NOMO-1 (cell line): Measurements from ENCODE around the gene NAALADL2.
A peak's percentile ranks its signal among the peaks of the same experiment; 100 is the strongest.

Source experiments
- DNase-seq, 2 experiments: peaks; one replicate each; lab custom pipeline; 2025; ENCODE audit not compliant: unreplicated experiment in 2 of 2; lab: John Stamatoyannopoulos, UW

Gene NAALADL2

DNA sequence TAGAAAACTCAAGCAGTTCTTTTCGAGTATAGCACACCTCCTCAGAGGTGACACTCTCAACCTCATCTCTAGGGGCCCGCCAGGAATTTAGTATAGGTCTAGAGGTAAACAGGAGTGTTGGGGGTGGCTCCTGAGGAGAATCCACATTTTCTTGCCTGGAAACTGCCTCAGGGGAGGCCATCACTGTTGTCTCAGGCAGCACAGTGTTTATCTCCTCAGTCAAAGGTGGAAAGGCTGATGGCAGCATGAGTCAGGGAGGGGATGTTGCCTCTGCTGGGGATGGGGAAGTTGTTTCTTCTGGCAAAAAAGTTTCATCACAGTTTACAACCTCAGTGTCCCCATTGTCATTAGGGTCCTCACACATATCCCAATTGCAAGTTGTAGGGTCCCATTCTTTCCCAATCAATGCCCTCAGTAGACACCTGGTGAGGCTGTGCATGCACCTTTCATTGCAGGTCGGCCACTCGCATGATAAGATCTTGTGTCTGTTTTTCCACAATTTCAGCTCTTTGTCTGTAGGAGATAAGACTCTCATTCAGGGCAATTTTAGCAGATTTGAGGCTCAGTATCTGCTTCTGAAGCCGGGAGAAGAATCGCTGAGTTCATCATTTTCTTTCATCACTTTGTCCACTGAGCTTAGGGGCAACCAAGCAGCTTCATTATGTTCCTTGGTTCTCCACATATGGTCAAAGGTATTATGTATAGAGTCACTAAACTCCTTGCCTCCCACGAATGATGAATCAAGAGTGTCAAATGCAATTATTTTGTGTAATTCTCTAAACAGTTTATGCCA is 25.8 kb downstream of the NAALADL2 start:
- no peak for DNase-seq

DNA sequence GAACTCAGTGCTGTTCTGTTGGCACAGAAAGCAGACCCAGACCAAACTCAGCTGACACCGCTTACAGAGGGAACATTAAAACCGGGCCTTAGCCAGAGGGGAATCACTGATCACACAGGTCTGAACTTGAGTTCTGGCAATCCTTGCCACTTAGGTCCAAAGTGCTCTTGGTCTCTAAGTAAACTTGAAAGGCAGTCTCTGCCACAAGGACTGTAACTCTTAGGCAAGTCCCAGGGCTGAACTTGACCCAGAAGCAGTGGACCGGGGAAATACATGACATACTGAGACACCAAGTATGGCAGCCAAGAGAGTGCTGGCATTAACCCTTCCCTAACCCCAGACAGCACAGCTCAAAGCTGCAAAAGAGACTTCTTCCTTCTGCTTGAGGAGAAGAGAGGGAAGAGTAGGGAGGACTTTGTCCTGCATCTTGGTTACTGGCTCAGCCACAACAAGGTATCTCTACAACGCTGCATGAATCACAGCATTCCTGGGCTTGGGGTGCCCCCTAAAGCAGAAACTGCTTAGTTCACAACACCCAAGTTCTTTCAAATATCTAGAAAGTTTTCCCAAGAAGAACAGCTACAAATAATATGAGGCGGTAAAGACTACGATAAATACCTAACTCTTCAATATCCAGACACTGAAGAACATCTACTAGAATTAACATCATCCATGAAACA is 32.5 kb downstream of the NAALADL2 start:
- DNase-seq: no peak

DNA sequence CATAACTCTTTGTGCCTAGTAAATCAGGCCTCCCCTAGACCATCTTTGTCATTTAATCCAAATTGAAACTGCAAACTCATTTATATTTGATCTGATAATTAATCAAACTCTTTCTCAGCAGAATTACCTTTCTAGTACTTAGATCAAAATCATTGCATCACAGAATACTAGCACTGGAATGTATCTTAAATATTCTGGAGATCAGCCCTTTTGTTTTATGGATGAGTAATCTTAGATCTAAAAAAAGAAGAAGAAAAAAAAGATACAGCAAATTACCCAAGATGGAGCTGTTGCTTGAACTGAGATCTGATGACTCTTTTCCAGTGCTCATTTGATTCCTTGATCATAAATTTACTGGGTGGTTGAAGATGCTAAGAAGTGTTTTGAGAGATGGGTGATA is 47.9 kb downstream of the NAALADL2 start:
- DNase-seq: no peak

DNA sequence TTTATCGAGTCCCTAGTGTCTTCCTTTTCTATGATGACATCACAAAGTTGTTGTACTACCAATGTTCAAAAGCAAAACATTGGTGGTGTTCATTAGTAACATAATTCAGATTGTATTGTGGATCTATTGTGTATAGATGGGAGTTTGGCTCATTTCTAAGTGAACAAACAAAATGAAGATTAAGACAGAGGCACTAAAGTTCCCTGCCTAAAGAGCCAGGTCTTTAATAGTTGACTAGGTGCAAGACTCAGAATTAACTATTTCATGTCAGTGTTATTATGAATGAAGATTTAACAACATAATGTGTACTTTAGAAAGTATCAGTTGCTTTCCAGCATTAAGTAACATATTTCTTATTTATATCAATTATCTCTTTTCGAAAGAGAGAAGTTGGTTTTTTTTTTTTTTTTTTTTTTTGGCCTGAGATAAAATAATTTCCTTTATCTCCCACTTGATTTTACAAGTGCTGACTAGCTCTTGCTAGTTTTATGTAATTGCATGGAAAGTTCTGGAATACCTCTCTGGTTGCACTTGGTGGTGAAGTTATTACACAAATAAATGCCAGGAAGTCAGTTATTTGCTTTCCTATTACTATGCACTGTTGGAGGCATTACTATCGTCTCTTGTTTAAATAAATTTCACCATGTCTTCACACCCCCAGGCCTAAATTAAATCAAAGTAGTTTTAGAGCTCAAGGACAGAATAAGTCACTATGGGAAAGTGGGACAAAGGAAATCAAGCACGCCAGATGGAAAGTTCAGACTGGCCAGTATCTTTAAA is 48.7 kb downstream of the NAALADL2 start:
- DNase-seq: no peak

DNA sequence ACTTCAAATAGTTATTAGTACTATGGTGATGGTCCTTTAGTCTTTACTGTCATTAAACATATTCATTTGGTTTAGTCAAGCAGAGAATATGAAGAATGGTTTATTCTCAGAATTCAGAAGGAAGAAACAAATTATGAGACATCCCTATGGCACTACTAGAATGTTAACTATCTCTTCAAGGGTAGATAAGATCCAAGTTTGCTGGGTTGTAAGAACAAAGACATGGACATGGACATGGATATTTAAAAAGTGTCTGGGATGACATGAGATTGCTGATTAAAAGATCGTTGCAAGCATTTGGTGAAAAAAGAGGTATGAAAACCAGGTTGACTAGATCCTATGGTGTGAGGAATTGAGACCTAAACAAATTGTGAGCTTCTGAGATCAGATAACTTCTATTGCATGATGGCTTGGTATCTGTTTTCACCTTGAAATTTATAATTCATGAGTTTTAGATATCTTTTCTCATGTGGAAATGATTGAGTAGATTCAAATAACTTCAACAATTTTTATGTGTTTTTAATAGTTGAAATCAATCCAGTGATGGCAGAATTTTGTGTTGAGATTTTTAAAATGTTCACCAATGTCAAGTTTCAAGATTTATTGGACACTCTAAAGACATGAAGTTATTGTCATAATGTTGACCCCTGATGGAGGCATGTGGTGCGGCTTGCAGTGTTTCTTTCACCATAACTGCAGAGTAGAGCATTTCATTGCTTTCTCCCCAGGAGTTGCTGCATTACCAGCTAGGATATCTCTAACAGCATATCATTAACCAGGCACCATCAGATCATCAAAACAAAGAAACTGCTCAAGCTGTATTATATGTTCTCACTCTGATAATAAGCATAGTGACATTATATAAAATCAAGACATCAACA is 72.6 kb downstream of the NAALADL2 start:
- DNase-seq: no peak

DNA sequence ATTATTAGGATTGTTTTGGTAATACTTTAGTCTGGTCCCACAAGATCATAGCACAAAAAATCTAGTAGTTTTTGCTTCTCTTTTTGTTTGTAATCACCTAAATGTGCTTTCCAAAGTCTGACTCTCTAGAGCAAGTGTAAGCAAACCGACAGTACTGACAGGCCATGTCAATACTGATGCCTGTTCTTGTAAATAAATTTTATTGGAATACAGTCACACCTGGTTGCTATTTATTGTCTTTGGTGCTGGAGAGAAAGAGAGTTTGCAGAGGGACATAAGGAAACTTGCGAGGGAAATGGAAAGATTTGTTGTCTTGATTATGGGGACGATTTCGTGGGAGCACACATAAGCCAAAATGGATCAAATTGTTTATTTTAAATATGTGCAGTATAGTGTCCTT is 77.5 kb downstream of the NAALADL2 start:
- no peak for DNase-seq

DNA sequence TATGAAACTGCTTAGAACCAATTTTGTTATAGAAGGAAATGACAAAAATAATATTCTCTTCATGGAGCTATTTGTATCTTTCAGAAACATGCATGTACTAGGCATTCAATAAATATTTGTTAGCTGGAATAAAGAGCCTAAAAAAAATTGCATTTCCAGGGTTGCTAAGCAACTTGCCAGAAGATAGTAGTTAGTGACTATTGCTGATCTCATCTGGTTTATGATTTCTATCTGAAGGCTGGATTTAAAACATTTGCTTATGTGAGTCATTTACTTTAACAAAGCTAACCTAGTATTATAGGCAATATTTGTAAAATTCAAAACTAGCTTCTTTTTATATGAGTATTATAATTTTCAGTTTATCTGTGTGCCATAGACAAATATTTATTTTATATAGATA is 78.3 kb downstream of the NAALADL2 start:
- no peak for DNase-seq

DNA sequence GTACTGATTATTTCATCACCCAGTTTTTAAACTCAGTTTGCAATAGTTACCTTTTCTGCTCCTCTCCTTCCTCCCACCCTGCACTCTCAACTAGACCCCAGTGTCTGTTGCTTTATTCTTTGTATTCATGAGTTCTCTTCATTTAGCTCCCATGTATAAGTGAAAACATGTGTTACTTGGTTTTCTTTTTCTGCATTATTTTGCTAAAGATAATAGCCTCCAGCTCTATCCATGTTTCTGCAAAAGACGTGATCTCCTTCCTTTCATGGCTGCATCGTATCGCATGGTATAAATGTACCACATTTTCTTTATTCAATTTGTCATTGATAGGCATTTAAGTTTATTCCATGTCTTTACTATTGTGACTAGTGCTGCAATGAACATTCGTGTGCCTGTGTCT is 79.0 kb downstream of the NAALADL2 start:
- DNase-seq: no peak

DNA sequence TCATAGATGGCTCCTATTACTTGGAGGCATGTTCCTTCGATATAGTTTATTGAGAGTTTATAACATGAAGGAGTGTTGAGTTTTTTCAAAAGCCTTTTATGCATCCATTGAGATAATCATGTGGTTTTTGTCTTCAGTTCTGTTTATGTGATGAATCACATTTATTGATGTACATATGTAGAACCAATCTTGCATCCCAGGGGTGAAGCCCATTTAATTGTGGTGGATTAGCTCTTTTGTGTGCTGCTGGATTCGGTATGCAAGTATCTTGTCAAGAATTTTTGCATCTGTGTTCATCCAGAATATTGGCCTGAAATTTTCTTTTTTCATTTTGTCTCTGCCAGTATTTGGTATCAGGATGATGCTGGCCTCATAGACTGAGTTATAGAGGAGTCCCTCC is 81.0 kb downstream of the NAALADL2 start:
- no peak for DNase-seq

DNA sequence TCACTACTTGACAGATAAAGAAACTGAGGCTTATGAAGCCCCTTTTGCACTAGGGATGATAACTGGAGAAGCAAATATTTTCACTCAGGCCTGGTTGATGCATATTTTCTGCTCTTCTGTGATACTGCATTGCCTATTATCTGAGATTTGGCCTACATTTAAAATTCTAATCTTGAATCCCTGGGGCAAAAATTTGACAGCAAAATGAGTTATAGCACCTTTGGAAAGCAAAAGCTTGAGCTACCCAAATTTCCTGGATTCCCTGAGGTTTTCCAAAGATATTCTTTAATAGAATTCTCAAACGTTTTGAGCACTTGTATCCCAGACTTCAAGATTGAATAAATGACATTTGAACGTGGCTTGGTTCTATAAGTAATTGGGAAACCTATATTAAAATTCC is 86.1 kb downstream of the NAALADL2 start:
- DNase-seq: no peak

DNA sequence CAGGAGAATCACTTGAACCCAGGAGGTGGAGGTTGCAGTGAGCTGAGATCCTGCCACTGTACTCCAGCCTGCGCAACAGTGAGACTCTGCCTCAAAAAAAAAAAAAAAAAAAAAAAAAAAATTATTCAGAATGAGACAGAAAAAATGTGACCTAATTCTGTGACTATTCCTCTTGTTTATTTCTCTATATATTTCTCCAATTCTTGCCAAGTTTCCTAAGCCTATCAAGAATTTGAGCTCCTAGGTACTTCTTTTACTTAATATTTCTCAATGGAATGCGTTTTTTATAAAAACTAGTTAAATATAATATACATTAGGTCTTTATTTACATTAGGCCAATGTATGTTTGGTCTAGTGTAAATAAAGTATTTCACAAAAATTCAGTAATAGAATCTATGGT is 86.8 kb downstream of the NAALADL2 start:
- DNase-seq: no peak

DNA sequence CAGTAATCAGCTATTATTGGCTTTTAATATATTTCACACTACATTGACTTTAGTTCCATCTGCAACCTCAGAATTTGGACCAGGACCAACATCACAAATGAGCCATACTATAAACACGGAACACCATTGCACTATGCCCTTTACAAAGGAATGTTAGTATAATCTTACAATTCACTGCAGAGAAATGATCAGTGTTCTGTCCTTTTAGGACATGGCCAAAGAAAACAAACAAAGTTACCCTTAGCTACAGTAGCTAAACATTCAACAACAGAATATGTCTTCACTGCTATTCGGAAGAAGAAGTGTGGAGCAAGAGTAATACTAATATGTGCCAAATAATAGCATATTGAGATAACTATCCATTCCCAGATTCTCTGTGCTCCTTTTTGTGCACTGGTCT is 90.4 kb downstream of the NAALADL2 start:
- no peak for DNase-seq

DNA sequence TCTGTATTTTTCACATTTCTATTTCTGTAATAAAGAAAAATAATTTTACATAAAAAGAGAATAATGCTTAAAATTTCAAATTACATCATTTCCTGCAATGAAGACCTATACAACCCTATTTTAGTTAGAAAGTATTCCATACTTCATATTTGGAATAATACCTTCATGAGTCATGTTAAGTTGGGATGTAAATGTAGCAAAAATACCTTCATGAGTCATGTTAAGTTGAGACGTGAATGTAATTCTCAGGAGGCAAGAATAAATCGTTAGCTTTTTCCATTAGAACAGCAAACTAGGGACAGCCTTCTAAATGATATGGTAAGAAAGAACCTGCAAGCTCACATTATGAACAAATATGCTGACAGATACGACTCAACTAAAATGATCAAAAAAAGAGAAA is 91.9 kb downstream of the NAALADL2 start:
- DNase-seq: no peak

DNA sequence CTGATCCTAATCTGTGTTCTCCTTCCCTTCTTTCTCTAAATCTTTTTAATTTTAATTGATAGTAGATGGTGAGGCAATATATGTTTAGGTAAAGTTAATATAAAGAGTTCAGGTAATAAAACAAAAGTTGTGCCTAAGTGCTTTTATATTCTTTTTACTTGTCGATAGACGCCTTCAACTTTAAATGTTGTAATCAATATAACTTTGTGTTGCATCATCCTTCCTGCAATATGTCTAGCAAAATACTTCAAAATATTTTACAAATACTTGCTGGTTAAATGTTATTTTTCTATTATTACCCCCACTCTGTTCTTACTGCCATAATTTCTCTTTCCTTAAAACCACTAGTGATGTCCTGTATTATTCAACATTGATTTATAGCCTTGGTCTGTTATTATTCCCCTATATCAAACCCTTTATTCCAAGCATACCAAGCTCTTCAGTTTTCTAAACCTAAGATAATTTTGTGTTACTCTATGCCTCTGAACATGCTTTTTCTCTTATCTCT is 92.4 kb downstream of the NAALADL2 start:
- DNase-seq: no peak

DNA sequence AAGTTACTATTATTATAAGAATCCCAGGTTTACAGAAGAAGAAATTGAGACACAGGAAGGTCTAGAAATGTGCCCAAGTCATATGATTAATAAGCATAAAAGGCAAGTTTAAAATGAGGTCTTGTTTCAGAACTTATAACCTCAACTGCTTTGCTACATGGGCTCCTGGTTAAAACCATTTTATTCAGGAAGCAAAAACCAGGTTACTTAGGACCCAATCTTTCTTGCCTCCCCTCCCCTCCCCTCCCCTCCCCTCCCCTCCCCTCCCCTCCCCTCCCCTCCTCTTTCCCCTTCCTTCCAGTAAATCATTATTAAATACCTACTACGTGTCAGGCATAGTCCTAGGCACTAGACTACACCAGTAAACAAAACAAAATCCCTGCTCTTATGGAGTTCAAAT is 93.9 kb downstream of the NAALADL2 start:
- DNase-seq: no peak

DNA sequence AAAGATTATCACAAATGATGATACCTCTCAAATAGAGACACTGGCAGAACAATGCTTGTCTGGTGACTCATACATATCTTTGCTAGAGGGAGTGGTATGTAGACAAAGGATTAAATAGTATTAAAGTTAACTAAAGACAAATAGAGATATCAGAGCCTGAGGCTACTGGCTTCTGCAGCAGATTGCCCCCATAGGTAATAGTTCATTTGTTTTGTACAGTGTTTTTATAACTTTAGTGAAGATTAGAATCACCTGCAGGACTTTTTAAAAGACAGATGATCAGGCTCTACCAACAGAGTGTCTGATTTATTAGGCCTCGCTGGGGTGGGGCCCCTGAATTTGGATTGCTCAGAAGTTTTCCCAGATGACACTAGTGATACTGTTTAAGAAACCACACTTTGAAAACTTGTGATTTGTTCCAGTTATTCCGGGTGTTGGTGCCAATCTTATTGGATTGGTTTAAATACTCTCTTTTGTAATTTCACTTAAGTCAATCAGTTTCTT is 96.4 kb downstream of the NAALADL2 start:
- DNase-seq: no peak

DNA sequence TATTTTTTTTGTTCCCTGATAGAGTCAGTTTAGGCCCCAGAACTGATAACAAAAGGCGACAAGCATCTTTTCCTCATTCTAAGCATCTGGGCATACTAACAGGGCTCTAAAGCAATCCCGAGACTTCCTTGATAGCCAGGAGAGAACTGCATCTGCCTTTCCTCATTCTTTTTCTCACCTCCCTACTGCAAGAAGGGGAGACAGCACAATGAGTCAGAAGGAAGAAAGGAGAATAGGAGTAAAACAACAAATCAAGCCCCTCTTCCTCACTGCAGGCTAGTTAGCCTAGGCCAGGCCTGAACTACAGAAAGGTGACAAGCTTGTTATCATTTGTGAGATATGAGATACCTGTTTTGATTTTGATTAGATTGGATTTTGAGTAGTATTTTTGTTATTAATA is 97.9 kb downstream of the NAALADL2 start:
- DNase-seq: no peak

DNA sequence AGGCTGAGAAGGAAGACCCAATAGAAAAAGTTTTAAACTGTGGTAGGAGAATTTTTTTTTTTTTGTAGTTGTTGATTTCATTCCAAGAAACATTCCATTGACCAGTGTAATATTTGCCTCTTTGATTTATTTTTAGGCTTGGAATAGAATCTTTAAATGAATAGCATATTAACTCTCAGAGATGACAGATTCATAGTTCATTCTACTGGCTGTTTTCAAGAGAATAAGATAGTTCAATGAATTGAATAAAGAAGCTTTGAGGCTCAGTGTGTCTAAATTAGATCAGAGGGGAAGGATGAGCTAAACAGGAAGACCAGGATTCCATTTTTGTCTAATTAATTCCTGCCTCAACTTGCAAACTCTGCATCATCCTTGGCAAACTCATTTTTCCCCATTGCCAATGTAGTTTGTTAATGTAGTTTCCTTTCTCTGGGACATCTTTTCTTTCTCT is 98.4 kb downstream of the NAALADL2 start:
- DNase-seq: no peak

DNA sequence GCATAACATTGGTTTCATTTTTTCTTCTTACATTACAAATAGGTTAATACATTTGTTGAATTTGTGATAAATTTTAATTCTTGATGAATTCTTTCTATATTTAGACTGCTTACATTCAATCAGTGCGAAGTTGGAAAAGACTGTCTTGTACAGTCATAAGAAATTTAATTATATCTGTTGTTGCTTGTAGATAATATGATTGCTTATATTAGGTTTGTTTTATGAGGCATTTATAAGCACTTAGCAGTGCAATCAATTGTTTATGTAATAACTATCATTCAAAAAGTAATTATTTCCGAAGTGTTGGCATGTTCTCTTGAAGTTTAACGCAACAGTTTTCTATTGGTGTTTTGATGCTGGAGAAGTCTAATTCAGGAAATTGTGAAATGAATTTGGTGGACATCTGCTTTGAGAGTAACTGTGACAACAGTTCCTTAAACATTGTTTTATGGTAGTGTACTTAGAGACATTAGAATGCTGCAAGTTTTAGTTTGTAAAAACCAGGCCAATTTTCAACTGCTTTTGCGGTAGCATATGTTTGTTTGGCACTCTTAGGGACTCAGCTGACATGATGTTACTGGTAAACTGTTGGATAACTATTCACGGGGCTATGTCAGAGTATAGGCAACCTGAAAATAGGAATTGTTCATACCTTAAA is 99.7 kb downstream of the NAALADL2 start:
- DNase-seq: peak; percentile 20 to 77

DNA sequence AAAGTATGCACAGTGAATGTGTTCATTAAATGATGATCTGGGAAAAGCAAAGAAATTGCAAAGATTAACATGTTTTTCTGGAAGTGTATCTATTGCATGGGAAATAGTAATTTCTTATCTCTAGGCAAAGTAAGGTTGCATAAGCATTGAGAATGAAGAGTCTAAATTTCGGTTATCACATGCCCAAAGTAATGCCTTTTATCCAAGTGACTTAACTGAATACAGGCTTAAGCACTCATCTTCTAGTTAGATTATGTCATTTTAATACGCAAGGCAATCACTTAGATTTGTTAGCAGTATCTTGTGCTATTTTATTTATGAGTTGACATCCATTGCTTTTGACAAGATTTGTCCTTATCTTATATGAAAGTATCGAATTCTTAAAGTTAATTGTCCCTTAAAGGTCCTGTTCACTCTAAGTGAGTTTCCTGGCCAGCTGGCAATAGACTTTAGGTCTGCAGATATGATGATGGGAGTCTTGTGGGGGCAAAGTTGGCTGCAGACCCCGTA is 100.5 kb downstream of the NAALADL2 start:
- no peak for DNase-seq
